Smooth muscle cell (in vitro differentiated cells): ENCODE measurements around the gene NMNAT3. TPM values are rescaled to one million over a fixed set of nuclear protein-coding genes. Genes with fewer than 3 reads are reported as not detected.

Experiments used
- DNase-seq: peaks from one replicate; lab custom pipeline; 2025; ENCODE audit not compliant: unreplicated experiment; lab: John Stamatoyannopoulos, UW
- H2AFZ ChIP-seq: fragments of 200-600 bp; sonication (generic); 2 replicates; pipeline ENCODE4 v1.6.0; 2016; ENCODE audit warnings: antibody characterized with exemption, low read depth, mild to moderate bottlenecking
- H3F3A ChIP-seq: fragments of 200-600 bp; sonication (generic); 2 replicates; pipeline ENCODE4 v1.6.0; 2017; ENCODE audit warnings: antibody characterized with exemption, low read depth
- H3K27ac ChIP-seq: fragments of 200-600 bp; sonication (generic); 2 replicates; pipeline ENCODE4 v1.5.1; 2016; ENCODE audit warnings: low read depth, mild to moderate bottlenecking
- H3K27me3 ChIP-seq: fragments of 200-600 bp; sonication (generic); 2 replicates; pipeline ENCODE4 v1.6.1; 2016; ENCODE audit warnings: low read depth, mild to moderate bottlenecking
- H3K36me3 ChIP-seq: fragments of 200-600 bp; sonication (generic); 2 replicates; pipeline ENCODE4 v1.5.1; 2016; ENCODE audit warnings: low read depth
- H3K4me1 ChIP-seq: fragments of 200-600 bp; sonication (generic); 2 replicates; pipeline ENCODE4 v1.5.1; 2016; ENCODE audit warnings: low read depth
- H3K4me2 ChIP-seq: fragments of 200-600 bp; sonication (generic); 2 replicates; pipeline ENCODE4 v1.6.0; 2016; ENCODE audit warnings: mild to moderate bottlenecking
- H3K4me3 ChIP-seq: fragments of 200-600 bp; sonication (generic); 2 replicates; pipeline ENCODE4 v1.5.1; 2016; ENCODE audit warnings: mild to moderate bottlenecking
- H3K79me2 ChIP-seq: fragments of 200-600 bp; sonication (generic); 2 replicates; pipeline ENCODE4 v1.6.0; 2016; ENCODE audit warnings: low read depth, mild to moderate bottlenecking
- H3K9ac ChIP-seq: fragments of 200-600 bp; sonication (generic); 2 replicates; pipeline ENCODE4 v1.6.0; 2016; ENCODE audit warnings: low read depth
- H3K9me3 ChIP-seq: fragments of 200-600 bp; sonication (generic); replicated peaks from 2 replicates; pipeline ENCODE4 v1.5.1; 2016; ENCODE audit warnings: low read depth
- H4K20me1 ChIP-seq: fragments of 200-600 bp; sonication (generic); 2 replicates; pipeline ENCODE4 v1.6.0; 2016; ENCODE audit warnings: low read depth
- CTCF ChIP-seq: fragments of 200-600 bp; sonication (generic); IDR thresholded peaks from 2 replicates; pipeline ENCODE4 v1.5.1; 2017; ENCODE audit warnings: borderline replicate concordance, mild to moderate bottlenecking, antibody characterized with exemption; ENCODE audit not compliant: insufficient read depth, poor library complexity, severe bottlenecking
- WGBS: methylation state at CpG from one replicate; pipeline ENCODE4 v1.1.7; 2016; ENCODE audit warnings: low lambda C conversion rate; 5-methylcytosine and 5-hydroxymethylcytosine counted together
- polyA plus RNA-seq: library from polyadenylated mRNA; unstranded; fragments of >200 nt; fragmentation: Nextera tagmentation; extraction: Ambion mirVana; gene quantifications from 2 replicates; pipeline ENCODE4 v1.2.1, GENCODE V29; 2016
- total RNA-seq: library from RNA; depleted of rRNA; stranded (reverse); fragments of >200 nt; gene quantifications from 2 replicates; pipeline ENCODE4 v1.2.3, GENCODE V29; 2014

The NMNAT3 gene
- total and polyA plus RNA-seq, 2 experiments from 2014 or later, result 0.18 to 0.65 TPM

- no peak for TF ChIP-seq CTCF
- peaks cover 26% of the 10 kb centered on the region for H3K4me1 ChIP-seq
- H3K27me3 ChIP-seq, result no peaks in the 10 kb centered on the region
- peaks cover 14% of the 10 kb centered on the region for H3F3A ChIP-seq
- 70% methylated on average over 15 of the region's 15 CpGs for WGBS
- no peaks in the 10 kb centered on the region for H3K9me3 ChIP-seq
- no peaks in the 10 kb centered on the region for H3K36me3 ChIP-seq
- H3K27ac ChIP-seq, result no peak overlapping the region
- DNase-seq, result no peak
- no peaks in the 10 kb centered on the region for H3K79me2 ChIP-seq
- H3K4me2 ChIP-seq, result no peak overlapping the region
- H3K9ac ChIP-seq, result no peak overlapping the region
- H4K20me1 ChIP-seq, result no peaks in the 10 kb centered on the region
- H3K4me3 ChIP-seq, result no peak overlapping the region
- no peak overlapping the region for H2AFZ ChIP-seq
Measured at GRCh38 chr3:139533781-139534454, 143.9 kb downstream of the NMNAT3 start.

- H3K4me1 ChIP-seq, result peaks cover 26% of the 10 kb centered on the region
- no peak overlapping the region for H3K27ac ChIP-seq
- H3F3A ChIP-seq, result peaks cover 6% of the 10 kb centered on the region
- no peaks in the 10 kb centered on the region for H3K9me3 ChIP-seq
- no peaks in the 10 kb centered on the region for H4K20me1 ChIP-seq
- no peak overlapping the region for H2AFZ ChIP-seq
- no peaks in the 10 kb centered on the region for H3K27me3 ChIP-seq
- H3K4me3 ChIP-seq, result no peak overlapping the region
- TF ChIP-seq CTCF, result no peak
- H3K9ac ChIP-seq, result no peak overlapping the region
- H3K79me2 ChIP-seq, result no peaks in the 10 kb centered on the region
- no peaks in the 10 kb centered on the region for H3K36me3 ChIP-seq
- DNase-seq, result no peak
- WGBS, result 82% methylated on average over 7 of the region's 7 CpGs
- H3K4me2 ChIP-seq, result no peak overlapping the region
Measured at GRCh38 chr3:139532976-139533375, 144.8 kb downstream of the NMNAT3 start.

- no peak overlapping the region for H3K4me2 ChIP-seq
- H3K27ac ChIP-seq, result no peak overlapping the region
- no peaks in the 10 kb centered on the region for H4K20me1 ChIP-seq
- no peak for DNase-seq
- H3K4me3 ChIP-seq, result no peak overlapping the region
- H3K9me3 ChIP-seq, result no peaks in the 10 kb centered on the region
- H3K79me2 ChIP-seq, result no peaks in the 10 kb centered on the region
- H3K36me3 ChIP-seq, result no peaks in the 10 kb centered on the region
- H2AFZ ChIP-seq, result no peak overlapping the region
- 88% methylated on average over 2 of the region's 2 CpGs for WGBS
- H3K27me3 ChIP-seq, result no peaks in the 10 kb centered on the region
- H3K4me1 ChIP-seq, result peaks cover 26% of the 10 kb centered on the region
- no peaks in the 10 kb centered on the region for H3F3A ChIP-seq
- no peak overlapping the region for H3K9ac ChIP-seq
- no peak for TF ChIP-seq CTCF
Measured at GRCh38 chr3:139530717-139531116, 147.1 kb downstream of the NMNAT3 start.

GRCh38 chr3:139529662-139530061 lies 148.1 kb downstream of the NMNAT3 start:
- Histone ChIP-seq H3K4me2 (no peak overlapping the region), H3F3A (no peaks in the 10 kb centered on the region), H3K4me1 (peaks cover 18% of the 10 kb centered on the region), H3K36me3 (no peaks in the 10 kb centered on the region), H3K9me3 (no peaks in the 10 kb centered on the region), H2AFZ (no peak overlapping the region), H3K79me2 (no peaks in the 10 kb centered on the region), H3K9ac (no peak overlapping the region), H3K4me3 (no peak overlapping the region), H4K20me1 (no peaks in the 10 kb centered on the region), H3K27ac (no peak overlapping the region), H3K27me3 (no peaks in the 10 kb centered on the region)
- no peak for DNase-seq
- WGBS, result 91% methylated on average over 4 of the region's 4 CpGs
- TF ChIP-seq CTCF, result no peak
